ENCODE data around the gene TSKS. TPM values are rescaled to one million over a fixed set of nuclear protein-coding genes. Genes with fewer than 3 reads are reported as not detected.

TSKS gene
- total and polyA plus RNA-seq, 10 of the 15 experiments (the other 5 are each of a cell fraction or from before 2014, with no cell fraction given): not detected

DNA sequence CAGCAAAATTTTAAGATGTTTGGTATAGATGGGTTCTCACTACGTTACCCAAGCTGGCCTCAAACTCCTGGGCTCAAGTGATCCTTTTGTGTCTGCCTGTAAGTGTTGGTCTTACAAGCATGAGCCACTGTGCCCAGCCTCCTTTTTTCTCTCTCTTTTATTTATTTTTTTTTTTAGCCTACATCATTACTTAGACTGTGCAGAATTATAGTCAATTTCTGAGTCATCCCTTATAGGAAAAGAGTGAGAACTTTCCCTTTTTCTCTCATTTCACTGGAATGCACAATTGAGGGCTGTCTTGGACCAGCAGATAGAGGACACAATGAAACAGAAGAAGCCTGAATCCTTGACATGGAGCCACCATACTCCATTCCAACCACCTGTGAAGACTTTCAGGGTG is 13.3 kb downstream of the TSKS start (continued):
- TF ChIP-seq, protein P1, sequence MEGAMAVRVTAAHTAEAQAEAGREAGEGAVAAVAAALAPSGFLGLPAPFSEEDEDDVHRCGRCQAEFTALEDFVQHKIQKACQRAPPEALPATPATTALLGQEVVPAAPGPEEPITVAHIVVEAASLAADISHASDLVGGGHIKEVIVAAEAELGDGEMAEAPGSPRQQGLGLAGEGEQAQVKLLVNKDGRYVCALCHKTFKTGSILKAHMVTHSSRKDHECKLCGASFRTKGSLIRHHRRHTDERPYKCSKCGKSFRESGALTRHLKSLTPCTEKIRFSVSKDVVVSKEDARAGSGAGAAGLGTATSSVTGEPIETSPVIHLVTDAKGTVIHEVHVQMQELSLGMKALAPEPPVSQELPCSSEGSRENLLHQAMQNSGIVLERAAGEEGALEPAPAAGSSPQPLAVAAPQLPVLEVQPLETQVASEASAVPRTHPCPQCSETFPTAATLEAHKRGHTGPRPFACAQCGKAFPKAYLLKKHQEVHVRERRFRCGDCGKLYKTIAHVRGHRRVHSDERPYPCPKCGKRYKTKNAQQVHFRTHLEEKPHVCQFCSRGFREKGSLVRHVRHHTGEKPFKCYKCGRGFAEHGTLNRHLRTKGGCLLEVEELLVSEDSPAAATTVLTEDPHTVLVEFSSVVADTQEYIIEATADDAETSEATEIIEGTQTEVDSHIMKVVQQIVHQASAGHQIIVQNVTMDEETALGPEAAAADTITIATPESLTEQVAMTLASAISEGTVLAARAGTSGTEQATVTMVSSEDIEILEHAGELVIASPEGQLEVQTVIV (IDR thresholded peaks at IDR 0.05; ENCODE audit: borderline replicate concordance, partially characterized antibody): no peak
- TF ChIP-seq, protein P2, sequence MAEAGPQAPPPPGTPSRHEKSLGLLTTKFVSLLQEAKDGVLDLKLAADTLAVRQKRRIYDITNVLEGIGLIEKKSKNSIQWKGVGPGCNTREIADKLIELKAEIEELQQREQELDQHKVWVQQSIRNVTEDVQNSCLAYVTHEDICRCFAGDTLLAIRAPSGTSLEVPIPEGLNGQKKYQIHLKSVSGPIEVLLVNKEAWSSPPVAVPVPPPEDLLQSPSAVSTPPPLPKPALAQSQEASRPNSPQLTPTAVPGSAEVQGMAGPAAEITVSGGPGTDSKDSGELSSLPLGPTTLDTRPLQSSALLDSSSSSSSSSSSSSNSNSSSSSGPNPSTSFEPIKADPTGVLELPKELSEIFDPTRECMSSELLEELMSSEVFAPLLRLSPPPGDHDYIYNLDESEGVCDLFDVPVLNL (IDR thresholded peaks at IDR 0.05; ENCODE audit: low read depth, low read length): no peak
- no peak for TF ChIP-seq RAD21 (IDR thresholded peaks at IDR 0.05; ENCODE audit: insufficient read depth, low read depth, low read length)
- no peak for TF ChIP-seq SMAD1 (IDR thresholded peaks at IDR 0.05; ENCODE audit: low read depth, partially characterized antibody)
- TF ChIP-seq, protein P3, sequence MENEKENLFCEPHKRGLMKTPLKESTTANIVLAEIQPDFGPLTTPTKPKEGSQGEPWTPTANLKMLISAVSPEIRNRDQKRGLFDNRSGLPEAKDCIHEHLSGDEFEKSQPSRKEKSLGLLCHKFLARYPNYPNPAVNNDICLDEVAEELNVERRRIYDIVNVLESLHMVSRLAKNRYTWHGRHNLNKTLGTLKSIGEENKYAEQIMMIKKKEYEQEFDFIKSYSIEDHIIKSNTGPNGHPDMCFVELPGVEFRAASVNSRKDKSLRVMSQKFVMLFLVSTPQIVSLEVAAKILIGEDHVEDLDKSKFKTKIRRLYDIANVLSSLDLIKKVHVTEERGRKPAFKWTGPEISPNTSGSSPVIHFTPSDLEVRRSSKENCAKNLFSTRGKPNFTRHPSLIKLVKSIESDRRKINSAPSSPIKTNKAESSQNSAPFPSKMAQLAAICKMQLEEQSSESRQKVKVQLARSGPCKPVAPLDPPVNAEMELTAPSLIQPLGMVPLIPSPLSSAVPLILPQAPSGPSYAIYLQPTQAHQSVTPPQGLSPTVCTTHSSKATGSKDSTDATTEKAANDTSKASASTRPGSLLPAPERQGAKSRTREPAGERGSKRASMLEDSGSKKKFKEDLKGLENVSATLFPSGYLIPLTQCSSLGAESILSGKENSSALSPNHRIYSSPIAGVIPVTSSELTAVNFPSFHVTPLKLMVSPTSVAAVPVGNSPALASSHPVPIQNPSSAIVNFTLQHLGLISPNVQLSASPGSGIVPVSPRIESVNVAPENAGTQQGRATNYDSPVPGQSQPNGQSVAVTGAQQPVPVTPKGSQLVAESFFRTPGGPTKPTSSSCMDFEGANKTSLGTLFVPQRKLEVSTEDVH (IDR thresholded peaks at IDR 0.05; ENCODE audit: low read depth, partially characterized antibody): no peak
- no peak for TF ChIP-seq DPF2 (IDR thresholded peaks at IDR 0.05)
- no peak for TF ChIP-seq SMAD5 (IDR thresholded peaks at IDR 0.05; ENCODE audit: low read depth)
